GM13977 (cell line): ENCODE data around the gene REEP5.

Experiments
- DNase-seq: peaks from one replicate; pipeline ENCODE4 v3.0.0; 2012; ENCODE audit warnings: low spot score
- CTCF ChIP-seq: IDR thresholded peaks from 2 replicates; pipeline ENCODE4 v1.5.1; 2012; ENCODE audit warnings: mild to moderate bottlenecking, control low read depth; ENCODE audit not compliant: insufficient read depth; ENCODE audit errors: extremely low read depth, missing control alignments
- in situ Hi-C: fragments of 300-500 bp; cut with MboI; formaldehyde crosslinking; loops from one replicate; pipeline ENCODE4 v1.12.0; 2022; ENCODE audit warnings: low sequenced_read_pairs, low pct_unique_long_range_greater_than_20kb, mixed read lengths, inconsistent platforms; ENCODE audit not compliant: unreplicated experiment

Gene REEP5

DNA sequence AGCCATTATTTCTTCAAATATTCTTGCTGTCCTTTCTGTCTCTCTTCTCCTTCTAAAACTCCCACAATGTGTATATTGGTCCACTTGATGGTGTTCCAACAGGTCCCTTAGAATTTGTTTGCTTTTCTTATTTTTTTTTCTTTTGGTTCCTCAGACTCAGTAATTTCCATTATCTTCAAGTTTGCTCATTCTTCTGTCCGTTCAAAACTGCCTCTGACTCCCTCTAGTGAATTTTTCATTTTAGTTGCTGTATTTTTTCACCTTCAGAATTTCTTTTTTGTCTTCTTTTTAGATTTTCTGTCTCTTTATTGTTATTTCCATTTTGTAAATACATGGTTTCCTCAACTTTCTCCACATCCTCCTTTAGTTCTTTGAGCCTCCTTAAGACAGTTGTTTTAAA lies 67.4 kb downstream of the REEP5 start:
- in situ Hi-C loops: no loop called here
- no peak for TF ChIP-seq CTCF
- no peak for DNase-seq

GRCh38 chr5:112849912-112850311 lies 72.1 kb downstream of the REEP5 start:
- no peak for TF ChIP-seq CTCF
- in situ Hi-C loops: no loop called here
- no peak for DNase-seq

DNA sequence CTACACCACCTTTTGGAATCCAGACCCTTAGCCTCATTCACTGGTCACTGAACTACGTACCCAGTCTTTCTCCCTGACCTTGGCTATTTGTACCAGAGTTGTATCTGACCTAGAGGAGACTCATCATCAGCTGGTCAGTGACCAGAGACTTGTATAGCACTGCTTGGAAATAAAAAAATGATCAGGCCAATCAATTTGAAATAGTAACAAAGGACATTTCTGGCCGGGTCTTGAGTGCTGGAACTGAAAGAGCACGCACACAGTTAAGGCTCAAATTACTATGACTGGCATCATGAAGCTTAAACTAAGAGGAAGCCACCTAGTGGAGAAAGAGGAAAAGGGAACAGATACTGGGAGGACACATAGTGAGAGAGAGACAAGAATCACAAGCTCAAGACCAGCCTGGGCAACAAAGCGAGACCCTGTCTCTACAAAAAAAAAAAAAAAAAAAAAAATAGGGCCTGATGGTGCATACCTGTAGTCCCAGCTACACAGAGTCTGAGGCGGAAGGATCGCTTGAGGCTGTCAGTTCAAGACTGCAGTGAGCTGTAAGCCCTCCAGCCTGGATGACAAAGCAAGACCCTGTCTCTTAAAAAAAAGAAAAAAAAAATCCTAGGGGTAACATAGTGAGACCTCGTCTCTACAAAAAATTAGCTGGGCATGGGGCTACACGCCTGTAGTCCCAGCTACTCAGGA lies 73.8 kb downstream of the REEP5 start:
- peak; percentile 55 for TF ChIP-seq CTCF
- peak; percentile 41 for DNase-seq
- in situ Hi-C loops: no loop called here

DNA sequence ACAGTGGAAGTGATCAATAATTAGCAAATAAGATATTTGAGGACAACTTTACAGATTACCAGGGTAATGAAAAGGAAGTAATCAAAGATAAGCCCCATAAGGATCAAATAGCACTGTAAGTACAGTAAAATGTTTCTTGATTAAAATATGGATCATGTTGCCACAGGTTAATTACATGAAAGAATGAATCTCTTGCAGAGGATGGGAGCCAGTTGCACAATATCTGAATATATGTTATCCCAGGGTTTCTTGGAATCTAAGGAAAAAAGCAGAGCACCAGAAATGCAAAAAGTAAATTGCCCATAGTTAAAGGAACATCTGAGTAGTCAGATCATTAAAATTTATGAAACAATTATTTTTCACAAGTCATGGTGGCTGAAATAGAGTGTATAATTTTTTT lies 74.7 kb downstream of the REEP5 start:
- in situ Hi-C loops: no loop called here
- TF ChIP-seq CTCF: no peak

DNA sequence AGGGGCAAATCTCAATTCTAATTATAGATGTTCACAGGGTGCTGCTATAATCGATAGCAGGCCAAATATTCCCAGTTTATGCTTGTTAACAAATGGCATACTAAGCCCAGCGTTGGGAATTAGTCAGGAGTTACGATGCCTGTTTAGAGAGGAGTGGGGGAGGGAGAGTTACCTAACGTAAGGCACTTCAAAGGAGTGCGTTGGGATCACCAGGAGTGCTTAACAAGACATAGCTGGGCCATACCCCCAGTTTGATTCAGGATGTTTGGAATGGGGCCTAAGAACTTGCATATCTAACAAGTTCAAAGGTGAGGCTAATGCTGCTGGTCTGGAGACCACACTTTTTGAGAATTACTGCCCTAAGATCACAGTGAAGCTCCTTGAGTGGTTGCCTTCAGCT lies 75.5 kb downstream of the REEP5 start:
- no peak for DNase-seq
- TF ChIP-seq CTCF: no peak
- in situ Hi-C loops: no loop called here

More for the DNA sequence above, 74.7 kb downstream of the REEP5 start:
- DNase-seq: no peak

DNA sequence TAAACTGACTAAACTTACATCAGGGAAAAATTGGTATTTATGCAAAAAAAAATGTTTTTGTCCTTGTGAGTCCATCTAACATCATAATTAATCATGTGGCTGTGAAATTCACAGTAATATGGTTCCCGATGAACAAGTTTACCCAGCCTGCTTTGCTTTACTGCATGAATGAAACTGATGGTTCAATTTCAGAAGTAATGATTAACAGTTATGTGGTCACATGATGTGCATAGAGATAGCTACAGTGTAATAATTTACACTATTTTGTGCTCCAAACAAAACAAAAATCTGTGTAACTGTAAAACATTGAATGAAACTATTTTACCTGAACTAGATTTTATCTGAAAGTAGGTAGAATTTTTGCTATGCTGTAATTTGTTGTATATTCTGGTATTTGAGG lies 77.5 kb downstream of the REEP5 start:
- DNase-seq: no peak
- in situ Hi-C loops: no loop called here
- no peak for TF ChIP-seq CTCF
